HepG2 (cell line): ENCODE data around the gene PLXNB2. TPM values are rescaled to one million over a fixed set of nuclear protein-coding genes. Genes with fewer than 3 reads are reported as not detected.

Experiments
- ATAC-seq: fragments of 200-7000 bp; cut with Tn5 transposase; 3 replicates; pipeline ENCODE4 v1.9.1; 2020; ENCODE audit warnings: mild to moderate bottlenecking, moderate library complexity
- BruUV-seq: library from RNA; stranded (reverse); fragments of 400-500 nt; replicated peaks from 2 replicates; lab custom pipeline; 2021; lab: Mats Ljungman, UMichigan
- CTCF ChIA-PET: fragments of 300-600 bp; formaldehyde crosslinking; extraction: SDS; loops from one replicate; lab custom pipeline; 2021; ENCODE audit warnings: low total read pairs, inconsistent platforms, low intra/inter-chr PET ratio; lab: Yijun Ruan, JAX
- POLR2A ChIA-PET: fragments of 350-600 bp; sonication (Branson Sonifier 250); formaldehyde crosslinking; loops from one replicate; lab custom pipeline; 2020; ENCODE audit warnings: antibody characterized with exemption, inconsistent platforms; lab: Yijun Ruan, JAX
- DNase-seq: peaks from one replicate; pipeline ENCODE4 v3.0.0-alpha.2; 2015; ENCODE audit warnings: low spot score
- FAIRE-seq: peaks from 3 replicates; lab custom pipeline; 2011; peaks lifted over from hg19 to GRCh38; lab: Jason Lieb, UNC
- H2AFZ ChIP-seq: one replicate; pipeline ENCODE4 v1.6.1; 2011; ENCODE audit warnings: low read length, inconsistent platforms
- H3K27ac ChIP-seq: fragments of 300-600 bp; 3 replicates; pipeline ENCODE4 v1.8.0; 2011; ENCODE audit warnings: mixed run types, mild to moderate bottlenecking, mixed read lengths, low read length, inconsistent platforms; ENCODE audit not compliant: insufficient read depth; ENCODE audit errors: extremely low read length
- H3K27me3 ChIP-seq, 2 experiments: fragments of 200-600 bp in 1 of 2; 2 replicates in 1 of 2; 3 replicates in 1 of 2; pipeline versions ENCODE4 v1.6.0 to v1.8.0; 2011; ENCODE audit warnings: low read length in 2 of 2, mild to moderate bottlenecking in 2 of 2, moderate library complexity in 2 of 2, inconsistent platforms in 1 of 2; ENCODE audit not compliant: insufficient read depth in 2 of 2, control insufficient read depth in 1 of 2
- H3K36me3 ChIP-seq, 2 experiments: fragments of 200-600 bp in 1 of 2; replicated peaks in 1 of 2; 2 replicates in 1 of 2; 3 replicates in 1 of 2; pipeline versions ENCODE4 v1.5.1 to v1.8.0; 2011; ENCODE audit warnings: low read length in 2 of 2, inconsistent platforms in 1 of 2; ENCODE audit not compliant: insufficient read depth in 2 of 2, control insufficient read depth in 1 of 2
- H3K4me1 ChIP-seq: 2 replicates; pipeline ENCODE4 v1.5.1; 2012; ENCODE audit warnings: low read length, inconsistent platforms; ENCODE audit not compliant: insufficient read depth
- H3K4me2 ChIP-seq: 2 replicates; pipeline ENCODE4 v1.6.0; 2011; ENCODE audit warnings: low read depth, low read length, inconsistent platforms
- H3K4me3 ChIP-seq, 3 experiments: fragments of 200-600 bp in 1 of 3; sonication (generic), shearing (Covaris generic) in 1 of 3; replicated peaks in 1 of 3; 2 replicates each; pipeline ENCODE4 v1.5.1; 2011 to 2016; ENCODE audit warnings: low read length in 3 of 3, inconsistent platforms in 2 of 3, low read depth in 2 of 3, mild to moderate bottlenecking in 2 of 3, control low read depth in 1 of 3, mixed read lengths in 1 of 3; ENCODE audit not compliant: insufficient read depth in 1 of 3
- H3K79me2 ChIP-seq: one replicate; pipeline ENCODE4 v1.6.1; 2011; ENCODE audit warnings: low read length, inconsistent platforms; ENCODE audit not compliant: insufficient read depth
- H3K9ac ChIP-seq: 2 replicates; pipeline ENCODE4 v1.6.0; 2011; ENCODE audit warnings: mild to moderate bottlenecking, low read depth, low read length, inconsistent platforms; ENCODE audit not compliant: insufficient read depth
- H3K9me3 ChIP-seq: 2 replicates; pipeline ENCODE4 v1.5.1; 2012; ENCODE audit warnings: mild to moderate bottlenecking, low read length
- H4K20me1 ChIP-seq: 2 replicates; pipeline ENCODE4 v1.6.0; 2011; ENCODE audit warnings: inconsistent platforms, mild to moderate bottlenecking, low read length, moderate library complexity; ENCODE audit not compliant: insufficient read depth
- AGO2 ChIP-seq: fragments of 200-400 bp; formaldehyde crosslinking; optimal IDR thresholded peaks from 2 replicates; pipeline ENCODE3; 2017; ENCODE audit warnings: mild to moderate bottlenecking, low read depth, low read length, moderate library complexity
- CBX2 ChIP-seq, 2 experiments: fragments of 200-600 bp in 1 of 2; sonication (generic); formaldehyde crosslinking in 1 of 2; IDR thresholded peaks; 2 replicates each; pipeline versions ENCODE4 v1.7.0 to v1.8.1; 2018 to 2022; ENCODE audit warnings: low read depth in 2 of 2, low read length in 1 of 2, mild to moderate bottlenecking in 1 of 2, missing genetic modification reagents in 1 of 2
- EP300 ChIP-seq, 3 experiments: sonication (generic) in 1 of 3; formaldehyde crosslinking in 1 of 3; IDR thresholded peaks; 2 replicates each; pipeline versions ENCODE4 v1.5.1 to v1.6.1; 2011 to 2020; ENCODE audit warnings: low read depth in 2 of 3, low read length in 2 of 3, borderline replicate concordance in 1 of 3, improper control_type of control experiment in 1 of 3, mild to moderate bottlenecking in 1 of 3, missing genetic modification reagents in 1 of 3, moderate library complexity in 1 of 3
- KDM2A ChIP-seq: sonication (generic); formaldehyde crosslinking; IDR thresholded peaks from 2 replicates; pipeline ENCODE4 v1.4.0; 2020; ENCODE audit warnings: low read depth, missing genetic modification reagents, borderline replicate concordance
- KLF16 ChIP-seq, 2 experiments: sonication (generic) in 1 of 2; formaldehyde crosslinking in 1 of 2; IDR thresholded peaks; 2 replicates each; pipeline versions ENCODE4 v1.6.1 to v1.8.0; 2016 to 2023; ENCODE audit warnings: missing genetic modification reagents in 2 of 2, missing compliant biosample characterization in 1 of 2
- SMARCC2 ChIP-seq: fragments of 450-650 bp; IDR thresholded peaks from 2 replicates; pipeline ENCODE4 v1.6.1; 2017; ENCODE audit warnings: antibody characterized with exemption, mild to moderate bottlenecking
- TMF1 ChIP-seq: sonication (generic); formaldehyde crosslinking; IDR thresholded peaks from 2 replicates; pipeline ENCODE4 v1.8.1; 2022; ENCODE audit warnings: low read depth, missing genetic modification reagents
- WGBS: methylation state at CpG from one replicate; pipeline ENCODE4 v1.1.6; 2017; ENCODE audit warnings: low lambda C conversion rate; 5-methylcytosine and 5-hydroxymethylcytosine counted together
- in situ Hi-C: cut with HindIII; loops from 2 replicates; pipeline ENCODE4 v1.10.0; 2017; ENCODE audit warnings: low pct_unique_long_range_greater_than_20kb; ENCODE audit not compliant: extremely low pct_ligation_motif_present
- intact Hi-C: fragments of 100-400 bp; cut with micrococcal nuclease; formaldehyde crosslinking; loops from one replicate; pipeline ENCODE4 v1.10.0; 2022; ENCODE audit not compliant: unreplicated experiment
- polyA plus RNA-seq, 8 experiments: library from polyadenylated mRNA; depleted of rRNA in 3 of 8; stranded (reverse) in 7 of 8; unstranded in 1 of 8; fragments of >200 nt; fragmentation: Illumina TruSeq in 4 of 8; extraction: Trizol in 4 of 8; gene quantifications; 2 replicates each; pipeline versions ENCODE4 v1.2.1 to v1.2.3, GENCODE V29; 2011 to 2016; ENCODE audit warnings: low read depth in 4 of 8, missing spikeins in 1 of 8, mixed read lengths in 1 of 8; ENCODE audit not compliant: insufficient read depth in 1 of 8
- total RNA-seq, 5 experiments: library from RNA; depleted of rRNA; stranded (reverse); fragments of >200 nt; fragmentation: Illumina TruSeq; extraction: Trizol; gene quantifications; 2 replicates each; pipeline ENCODE4 v1.2.3, GENCODE V29; 2016; ENCODE audit warnings: low read depth in 1 of 5
- TF ChIP-seq, protein P1 (sequence below): sonication (generic); formaldehyde crosslinking; IDR thresholded peaks from 2 replicates; pipeline ENCODE4 v1.4.0; 2020; ENCODE audit warnings: missing genetic modification reagents, borderline replicate concordance
- TF ChIP-seq, protein P2 (sequence below): sonication (generic); formaldehyde crosslinking; IDR thresholded peaks from 2 replicates; pipeline ENCODE4 v1.4.0; 2020; ENCODE audit warnings: missing genetic modification reagents

Gene PLXNB2
- total and polyA plus RNA-seq, 2 of the 13 experiments (the other 11 are each of a cell fraction or from before 2014, with no cell fraction given): 32.6 to 68.9 TPM

- Histone ChIP-seq H2AFZ (no peak overlapping the region), H3K27ac (no peak overlapping the region), H3K36me3 (peaks cover 36 to 52% of the 10 kb centered on the region in 2 experiments; a peak in 4 of 5 replicates), H3K4me3 (no peak overlapping the region), H3K9ac (no peak overlapping the region), H3K27me3 (no peaks in the 10 kb centered on the region), H3K4me2 (no peak overlapping the region), H4K20me1 (no peaks in the 10 kb centered on the region), H3K9me3 (no peaks in the 10 kb centered on the region), H3K79me2 (no peaks in the 10 kb centered on the region), H3K4me1 (no peaks in the 10 kb centered on the region)
- ATAC-seq (no peak), DNase-seq (no peak), FAIRE-seq (no peak)
- no TSS peak for BruUV-seq
- intact Hi-C loops: no loop called here
- in situ Hi-C loops: no loop called here
- TF ChIP-seq, protein P1, sequence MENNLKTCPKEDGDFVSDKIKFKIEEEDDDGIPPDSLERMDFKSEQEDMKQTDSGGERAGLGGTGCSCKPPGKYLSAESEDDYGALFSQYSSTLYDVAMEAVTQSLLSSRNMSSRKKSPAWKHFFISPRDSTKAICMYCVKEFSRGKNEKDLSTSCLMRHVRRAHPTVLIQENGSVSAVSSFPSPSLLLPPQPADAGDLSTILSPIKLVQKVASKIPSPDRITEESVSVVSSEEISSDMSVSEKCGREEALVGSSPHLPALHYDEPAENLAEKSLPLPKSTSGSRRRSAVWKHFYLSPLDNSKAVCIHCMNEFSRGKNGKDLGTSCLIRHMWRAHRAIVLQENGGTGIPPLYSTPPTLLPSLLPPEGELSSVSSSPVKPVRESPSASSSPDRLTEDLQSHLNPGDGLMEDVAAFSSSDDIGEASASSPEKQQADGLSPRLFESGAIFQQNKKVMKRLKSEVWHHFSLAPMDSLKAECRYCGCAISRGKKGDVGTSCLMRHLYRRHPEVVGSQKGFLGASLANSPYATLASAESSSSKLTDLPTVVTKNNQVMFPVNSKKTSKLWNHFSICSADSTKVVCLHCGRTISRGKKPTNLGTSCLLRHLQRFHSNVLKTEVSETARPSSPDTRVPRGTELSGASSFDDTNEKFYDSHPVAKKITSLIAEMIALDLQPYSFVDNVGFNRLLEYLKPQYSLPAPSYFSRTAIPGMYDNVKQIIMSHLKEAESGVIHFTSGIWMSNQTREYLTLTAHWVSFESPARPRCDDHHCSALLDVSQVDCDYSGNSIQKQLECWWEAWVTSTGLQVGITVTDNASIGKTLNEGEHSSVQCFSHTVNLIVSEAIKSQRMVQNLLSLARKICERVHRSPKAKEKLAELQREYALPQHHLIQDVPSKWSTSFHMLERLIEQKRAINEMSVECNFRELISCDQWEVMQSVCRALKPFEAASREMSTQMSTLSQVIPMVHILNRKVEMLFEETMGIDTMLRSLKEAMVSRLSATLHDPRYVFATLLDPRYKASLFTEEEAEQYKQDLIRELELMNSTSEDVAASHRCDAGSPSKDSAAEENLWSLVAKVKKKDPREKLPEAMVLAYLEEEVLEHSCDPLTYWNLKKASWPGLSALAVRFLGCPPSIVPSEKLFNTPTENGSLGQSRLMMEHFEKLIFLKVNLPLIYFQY (CRISPR knock-in tag): no peak
- no peak for TF ChIP-seq SMARCC2
- peak; percentile 30 for TF ChIP-seq AGO2
- no peak for TF ChIP-seq TMF1
- no peak for TF ChIP-seq KDM2A
- no peak for TF ChIP-seq EP300 (IDR thresholded peaks at IDR 0.05; ENCODE audit: low read depth in 2 of 2, low read length in 2 of 2)
- no peak for TF ChIP-seq EP300 (CRISPR knock-in tag; IDR thresholded peaks at IDR 0.05; ENCODE audit: borderline replicate concordance)
- TF ChIP-seq CBX2 (IDR thresholded peaks at IDR 0.05; ENCODE audit: low read depth, low read length): no peak
- no peak for TF ChIP-seq CBX2 (CRISPR knock-in tag; IDR thresholded peaks at IDR 0.05; ENCODE audit: low read depth)
- TF ChIP-seq, protein P2, sequence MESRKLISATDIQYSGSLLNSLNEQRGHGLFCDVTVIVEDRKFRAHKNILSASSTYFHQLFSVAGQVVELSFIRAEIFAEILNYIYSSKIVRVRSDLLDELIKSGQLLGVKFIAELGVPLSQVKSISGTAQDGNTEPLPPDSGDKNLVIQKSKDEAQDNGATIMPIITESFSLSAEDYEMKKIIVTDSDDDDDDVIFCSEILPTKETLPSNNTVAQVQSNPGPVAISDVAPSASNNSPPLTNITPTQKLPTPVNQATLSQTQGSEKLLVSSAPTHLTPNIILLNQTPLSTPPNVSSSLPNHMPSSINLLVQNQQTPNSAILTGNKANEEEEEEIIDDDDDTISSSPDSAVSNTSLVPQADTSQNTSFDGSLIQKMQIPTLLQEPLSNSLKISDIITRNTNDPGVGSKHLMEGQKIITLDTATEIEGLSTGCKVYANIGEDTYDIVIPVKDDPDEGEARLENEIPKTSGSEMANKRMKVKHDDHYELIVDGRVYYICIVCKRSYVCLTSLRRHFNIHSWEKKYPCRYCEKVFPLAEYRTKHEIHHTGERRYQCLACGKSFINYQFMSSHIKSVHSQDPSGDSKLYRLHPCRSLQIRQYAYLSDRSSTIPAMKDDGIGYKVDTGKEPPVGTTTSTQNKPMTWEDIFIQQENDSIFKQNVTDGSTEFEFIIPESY: peak; percentile 50; the same call in 1 of the 2 replicates
- no peak for TF ChIP-seq KLF16 (CRISPR knock-in tag; IDR thresholded peaks at IDR 0.05)
- 98% methylated on average over 37 of the region's 45 CpGs for WGBS
- POLR2A ChIA-PET: no interaction called here
- CTCF ChIA-PET: no interaction called here
These were observed 24.9 kb downstream of the PLXNB2 start for GRCh38 chr22:50282361-50283155.
